Measurements from ENCODE around the gene LMBRD2.

DNA sequence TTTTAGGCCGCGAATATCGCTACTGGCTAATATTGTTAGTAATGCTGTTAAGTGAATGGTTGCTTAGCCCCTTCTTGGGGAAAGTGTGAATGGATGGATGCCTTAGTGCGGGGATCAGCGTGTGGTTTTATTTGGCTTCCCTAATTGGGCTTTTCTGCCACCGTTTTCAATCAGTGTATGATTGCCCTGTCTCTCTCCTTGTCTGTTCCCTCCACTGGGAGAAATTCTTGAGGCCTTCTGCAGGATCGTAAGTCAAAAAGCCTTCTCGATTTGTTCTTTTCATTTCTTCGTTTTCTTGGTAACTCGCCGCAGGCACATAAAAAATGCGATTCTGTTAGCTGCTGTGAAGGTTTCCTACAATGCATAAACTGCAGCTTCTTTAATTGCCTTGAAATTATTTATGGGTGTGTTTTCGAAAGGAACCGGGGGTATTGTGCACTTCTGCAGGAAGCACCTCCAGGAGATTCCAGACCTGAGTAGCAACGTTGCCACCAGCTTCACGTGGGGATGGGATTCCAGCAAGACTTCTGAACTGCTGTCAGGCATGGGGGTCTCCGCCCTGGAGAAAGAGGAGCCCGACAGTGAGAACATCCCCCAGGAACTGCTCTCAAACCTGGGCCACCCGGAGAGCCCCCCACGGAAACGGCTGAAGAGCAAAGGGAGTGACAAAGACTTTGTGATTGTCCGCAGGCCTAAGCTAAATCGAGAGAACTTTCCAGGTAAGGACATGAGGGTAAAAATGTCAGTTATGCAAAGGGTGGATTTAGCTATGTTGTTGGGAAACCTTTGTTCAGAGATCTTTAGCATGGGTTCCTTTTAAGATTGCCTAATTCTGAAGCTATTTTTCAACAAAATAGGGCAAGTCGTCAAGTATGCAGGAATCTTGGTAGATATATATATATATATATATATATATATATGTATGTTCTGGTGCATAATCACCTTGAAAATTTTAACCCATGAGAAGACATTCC, 924 bp upstream of the LMBRD2 start:
- TF ChIP-seq, protein P1, sequence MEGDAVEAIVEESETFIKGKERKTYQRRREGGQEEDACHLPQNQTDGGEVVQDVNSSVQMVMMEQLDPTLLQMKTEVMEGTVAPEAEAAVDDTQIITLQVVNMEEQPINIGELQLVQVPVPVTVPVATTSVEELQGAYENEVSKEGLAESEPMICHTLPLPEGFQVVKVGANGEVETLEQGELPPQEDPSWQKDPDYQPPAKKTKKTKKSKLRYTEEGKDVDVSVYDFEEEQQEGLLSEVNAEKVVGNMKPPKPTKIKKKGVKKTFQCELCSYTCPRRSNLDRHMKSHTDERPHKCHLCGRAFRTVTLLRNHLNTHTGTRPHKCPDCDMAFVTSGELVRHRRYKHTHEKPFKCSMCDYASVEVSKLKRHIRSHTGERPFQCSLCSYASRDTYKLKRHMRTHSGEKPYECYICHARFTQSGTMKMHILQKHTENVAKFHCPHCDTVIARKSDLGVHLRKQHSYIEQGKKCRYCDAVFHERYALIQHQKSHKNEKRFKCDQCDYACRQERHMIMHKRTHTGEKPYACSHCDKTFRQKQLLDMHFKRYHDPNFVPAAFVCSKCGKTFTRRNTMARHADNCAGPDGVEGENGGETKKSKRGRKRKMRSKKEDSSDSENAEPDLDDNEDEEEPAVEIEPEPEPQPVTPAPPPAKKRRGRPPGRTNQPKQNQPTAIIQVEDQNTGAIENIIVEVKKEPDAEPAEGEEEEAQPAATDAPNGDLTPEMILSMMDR (IDR thresholded peaks at IDR 0.05): no peak
- TF ChIP-seq POLR2AphosphoS5 (IDR thresholded peaks at IDR 0.05) (no peak), POLR2A (IDR thresholded peaks at IDR 0.05) (no peak), EP300 (IDR thresholded peaks at IDR 0.05; ENCODE audit: low read depth) (no peak)
